HEK293 (cell line): ENCODE data around the gene TARDBP.

Source experiments
- GLI4 ChIP-seq: fragments of 450-650 bp; formaldehyde crosslinking; IDR thresholded peaks from 2 replicates; pipeline ENCODE4 v1.5.1; 2016; ENCODE audit warnings: missing biosample characterization, missing genetic modification characterization
- RBAK ChIP-seq: fragments of 450-650 bp; formaldehyde crosslinking; IDR thresholded peaks from 2 replicates; pipeline ENCODE4 v1.5.1; 2016; ENCODE audit warnings: missing biosample characterization, missing genetic modification characterization
- ZNF133 ChIP-seq: fragments of 450-650 bp; formaldehyde crosslinking; IDR thresholded peaks from 2 replicates; pipeline ENCODE4 v1.5.1; 2016; ENCODE audit warnings: missing biosample characterization, missing genetic modification characterization
- ZNF202 ChIP-seq: fragments of 450-650 bp; formaldehyde crosslinking; IDR thresholded peaks from 2 replicates; pipeline ENCODE4 v1.5.1; 2016; ENCODE audit warnings: missing biosample characterization, missing genetic modification characterization, borderline replicate concordance
- ZNF501 ChIP-seq: fragments of 450-650 bp; formaldehyde crosslinking; IDR thresholded peaks from 2 replicates; pipeline ENCODE4 v1.5.1; 2016; ENCODE audit warnings: missing biosample characterization, missing genetic modification characterization
- ZNF776 ChIP-seq: fragments of 450-650 bp; formaldehyde crosslinking; IDR thresholded peaks from 2 replicates; pipeline ENCODE4 v1.5.0; 2017; ENCODE audit warnings: missing biosample characterization, missing genetic modification characterization, borderline replicate concordance
- ZNF785 ChIP-seq: fragments of 450-650 bp; formaldehyde crosslinking; IDR thresholded peaks from 2 replicates; pipeline ENCODE4 v1.5.1; 2016; ENCODE audit warnings: missing biosample characterization, missing genetic modification characterization
- TF ChIP-seq, protein P1 (sequence below): fragments of 450-650 bp; formaldehyde crosslinking; IDR thresholded peaks from 2 replicates; pipeline ENCODE4 v1.5.1; 2016; ENCODE audit warnings: missing biosample characterization, missing genetic modification characterization
- TF ChIP-seq, protein P2 (sequence below): fragments of 450-650 bp; formaldehyde crosslinking; IDR thresholded peaks from 2 replicates; pipeline ENCODE4 v1.5.1; 2016; ENCODE audit warnings: missing biosample characterization, missing genetic modification characterization

- TF ChIP-seq RBAK (tag by site-specific recombination) (no peak), ZNF501 (tag by site-specific recombination) (no peak), ZNF133 (tag by site-specific recombination) (no peak), GLI4 (tag by site-specific recombination) (no peak), ZNF785 (tag by site-specific recombination) (no peak), ZNF202 (no peak), ZNF776 (tag by site-specific recombination) (no peak)
- TF ChIP-seq, protein P1, sequence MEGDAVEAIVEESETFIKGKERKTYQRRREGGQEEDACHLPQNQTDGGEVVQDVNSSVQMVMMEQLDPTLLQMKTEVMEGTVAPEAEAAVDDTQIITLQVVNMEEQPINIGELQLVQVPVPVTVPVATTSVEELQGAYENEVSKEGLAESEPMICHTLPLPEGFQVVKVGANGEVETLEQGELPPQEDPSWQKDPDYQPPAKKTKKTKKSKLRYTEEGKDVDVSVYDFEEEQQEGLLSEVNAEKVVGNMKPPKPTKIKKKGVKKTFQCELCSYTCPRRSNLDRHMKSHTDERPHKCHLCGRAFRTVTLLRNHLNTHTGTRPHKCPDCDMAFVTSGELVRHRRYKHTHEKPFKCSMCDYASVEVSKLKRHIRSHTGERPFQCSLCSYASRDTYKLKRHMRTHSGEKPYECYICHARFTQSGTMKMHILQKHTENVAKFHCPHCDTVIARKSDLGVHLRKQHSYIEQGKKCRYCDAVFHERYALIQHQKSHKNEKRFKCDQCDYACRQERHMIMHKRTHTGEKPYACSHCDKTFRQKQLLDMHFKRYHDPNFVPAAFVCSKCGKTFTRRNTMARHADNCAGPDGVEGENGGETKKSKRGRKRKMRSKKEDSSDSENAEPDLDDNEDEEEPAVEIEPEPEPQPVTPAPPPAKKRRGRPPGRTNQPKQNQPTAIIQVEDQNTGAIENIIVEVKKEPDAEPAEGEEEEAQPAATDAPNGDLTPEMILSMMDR (tag by site-specific recombination) = no peak
- TF ChIP-seq, protein P2, sequence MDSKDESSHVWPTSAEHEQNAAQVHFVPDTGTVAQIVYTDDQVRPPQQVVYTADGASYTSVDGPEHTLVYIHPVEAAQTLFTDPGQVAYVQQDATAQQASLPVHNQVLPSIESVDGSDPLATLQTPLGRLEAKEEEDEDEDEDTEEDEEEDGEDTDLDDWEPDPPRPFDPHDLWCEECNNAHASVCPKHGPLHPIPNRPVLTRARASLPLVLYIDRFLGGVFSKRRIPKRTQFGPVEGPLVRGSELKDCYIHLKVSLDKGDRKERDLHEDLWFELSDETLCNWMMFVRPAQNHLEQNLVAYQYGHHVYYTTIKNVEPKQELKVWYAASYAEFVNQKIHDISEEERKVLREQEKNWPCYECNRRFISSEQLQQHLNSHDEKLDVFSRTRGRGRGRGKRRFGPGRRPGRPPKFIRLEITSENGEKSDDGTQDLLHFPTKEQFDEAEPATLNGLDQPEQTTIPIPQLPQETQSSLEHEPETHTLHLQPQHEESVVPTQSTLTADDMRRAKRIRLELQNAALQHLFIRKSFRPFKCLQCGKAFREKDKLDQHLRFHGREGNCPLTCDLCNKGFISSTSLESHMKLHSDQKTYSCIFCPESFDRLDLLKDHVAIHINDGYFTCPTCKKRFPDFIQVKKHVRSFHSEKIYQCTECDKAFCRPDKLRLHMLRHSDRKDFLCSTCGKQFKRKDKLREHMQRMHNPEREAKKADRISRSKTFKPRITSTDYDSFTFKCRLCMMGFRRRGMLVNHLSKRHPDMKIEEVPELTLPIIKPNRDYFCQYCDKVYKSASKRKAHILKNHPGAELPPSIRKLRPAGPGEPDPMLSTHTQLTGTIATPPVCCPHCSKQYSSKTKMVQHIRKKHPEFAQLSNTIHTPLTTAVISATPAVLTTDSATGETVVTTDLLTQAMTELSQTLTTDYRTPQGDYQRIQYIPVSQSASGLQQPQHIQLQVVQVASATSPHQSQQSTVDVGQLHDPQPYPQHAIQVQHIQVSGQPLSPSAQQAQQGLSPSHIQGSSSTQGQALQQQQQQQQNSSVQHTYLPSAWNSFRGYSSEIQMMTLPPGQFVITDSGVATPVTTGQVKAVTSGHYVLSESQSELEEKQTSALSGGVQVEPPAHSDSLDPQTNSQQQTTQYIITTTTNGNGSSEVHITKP (tag by site-specific recombination) = no peak
Measured at GRCh38 chr1:11044849-11045427, 32.5 kb downstream of the TARDBP start.
